ENCODE results near the gene RND1. TPM values are rescaled to one million over a fixed set of nuclear protein-coding genes. Genes with fewer than 3 reads are reported as not detected.

RND1 gene
- total RNA-seq, 1 experiment from 2014 or later: 5.1 TPM

- H3K36me3 Mint-ChIP-seq (ENCODE audit: insufficient read depth, unreplicated experiment): no peaks in the 10 kb centered on the region
- intact Hi-C loops (cut with micrococcal nuclease; ENCODE audit: unreplicated experiment): no loop called here
- POLR2A ChIA-PET: interaction anchor here (0.7 kb wide), 1 partner anchor 13 kb away, joined by 3 read pairs; no protein-coding TSS in a partner anchor
- DNase-seq: no peak
- no peak for TF ChIP-seq CTCF (IDR thresholded peaks at IDR 0.05; ENCODE audit: insufficient read depth in 1 of 2, low read depth in 1 of 2, low read length in 1 of 2, severe bottlenecking in 1 of 2, unreplicated experiment in 1 of 2)
- no TSS peak for BruUV-seq (replicated peaks)
- H3K27me3 Mint-ChIP-seq (ENCODE audit: insufficient read depth, unreplicated experiment): no peaks in the 10 kb centered on the region
- Histone ChIP-seq H3K27me3 (replicated peaks; ENCODE audit: control insufficient read depth, insufficient read depth, low read length) (no peaks in the 10 kb centered on the region), H3K4me3 (ENCODE audit: low read depth, low read length) (no peak overlapping the region), H3K36me3 (ENCODE audit: control insufficient read depth, insufficient read depth, low read length) (no peaks in the 10 kb centered on the region), H3K4me1 (peaks cover 3% of the 10 kb centered on the region; the same call in 1 of the 2 replicates), H3K9me3 (no peaks in the 10 kb centered on the region)
- CTCF ChIA-PET: interaction anchor here (2.5 kb wide), 1 partner anchor 31 kb away, joined by 6 read pairs; no protein-coding TSS in a partner anchor
- H3K27ac Mint-ChIP-seq (ENCODE audit: unreplicated experiment): no peak overlapping the region
- no peaks in the 10 kb centered on the region for H3K4me1 Mint-ChIP-seq (ENCODE audit: low read depth, unreplicated experiment)
- H3K9me3 Mint-ChIP-seq (ENCODE audit: unreplicated experiment): no peaks in the 10 kb centered on the region
- H3K4me3 Mint-ChIP-seq (ENCODE audit: unreplicated experiment): no peak overlapping the region
These were observed 6.1 kb downstream of the RND1 start for GRCh38 chr12:48859607-48860006.

DNA sequence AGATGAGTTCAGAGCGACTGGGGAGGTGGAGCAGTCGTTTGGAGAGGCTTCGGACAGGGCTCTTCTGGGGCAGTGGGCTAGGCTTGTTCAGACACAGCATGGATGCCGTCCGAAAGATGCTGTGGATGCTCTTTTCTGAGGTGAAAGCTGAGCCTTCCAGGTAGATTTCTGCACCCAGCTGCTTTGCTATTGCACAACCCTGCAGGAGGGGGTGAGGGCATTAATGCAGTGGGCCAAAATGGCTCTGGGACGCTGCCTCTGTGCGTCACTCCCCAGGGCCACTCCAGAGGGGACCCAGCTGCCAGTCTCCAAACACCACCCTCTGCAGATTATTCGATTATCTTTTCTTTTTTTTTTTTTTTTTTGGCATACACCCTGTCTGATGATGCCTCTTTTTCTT lies 7.6 kb downstream of the RND1 start:
- Mint-ChIP-seq H3K27ac (ENCODE audit: unreplicated experiment) (no peak overlapping the region), H3K36me3 (ENCODE audit: insufficient read depth, unreplicated experiment) (peaks cover 3% of the 10 kb centered on the region), H3K9me3 (ENCODE audit: unreplicated experiment) (no peaks in the 10 kb centered on the region), H3K4me1 (ENCODE audit: low read depth, unreplicated experiment) (peaks cover 4% of the 10 kb centered on the region), H3K4me3 (ENCODE audit: unreplicated experiment) (no peak overlapping the region), H3K27me3 (ENCODE audit: insufficient read depth, unreplicated experiment) (no peaks in the 10 kb centered on the region)
- Histone ChIP-seq H3K36me3 (ENCODE audit: control insufficient read depth, insufficient read depth, low read length) (no peaks in the 10 kb centered on the region), H3K4me3 (ENCODE audit: low read depth, low read length) (no peak overlapping the region), H3K4me1 (peaks cover 1% of the 10 kb centered on the region), H3K27me3 (replicated peaks; ENCODE audit: control insufficient read depth, insufficient read depth, low read length) (no peaks in the 10 kb centered on the region), H3K9me3 (no peaks in the 10 kb centered on the region)
- no TSS peak for BruUV-seq (replicated peaks)
- intact Hi-C loops (cut with micrococcal nuclease; ENCODE audit: unreplicated experiment): no loop called here
- ChIA-PET CTCF (interaction anchor here (0.7 to 8.2 kb wide), 2 partner anchors 32 to 64 kb away, joined by 3 to 321 read pairs; no protein-coding TSS in a partner anchor), POLR2A (no interaction called here)
- DNase-seq: no peak
- no peak for TF ChIP-seq CTCF (IDR thresholded peaks at IDR 0.05; ENCODE audit: insufficient read depth in 1 of 2, low read depth in 1 of 2, low read length in 1 of 2, severe bottlenecking in 1 of 2, unreplicated experiment in 1 of 2)

DNA sequence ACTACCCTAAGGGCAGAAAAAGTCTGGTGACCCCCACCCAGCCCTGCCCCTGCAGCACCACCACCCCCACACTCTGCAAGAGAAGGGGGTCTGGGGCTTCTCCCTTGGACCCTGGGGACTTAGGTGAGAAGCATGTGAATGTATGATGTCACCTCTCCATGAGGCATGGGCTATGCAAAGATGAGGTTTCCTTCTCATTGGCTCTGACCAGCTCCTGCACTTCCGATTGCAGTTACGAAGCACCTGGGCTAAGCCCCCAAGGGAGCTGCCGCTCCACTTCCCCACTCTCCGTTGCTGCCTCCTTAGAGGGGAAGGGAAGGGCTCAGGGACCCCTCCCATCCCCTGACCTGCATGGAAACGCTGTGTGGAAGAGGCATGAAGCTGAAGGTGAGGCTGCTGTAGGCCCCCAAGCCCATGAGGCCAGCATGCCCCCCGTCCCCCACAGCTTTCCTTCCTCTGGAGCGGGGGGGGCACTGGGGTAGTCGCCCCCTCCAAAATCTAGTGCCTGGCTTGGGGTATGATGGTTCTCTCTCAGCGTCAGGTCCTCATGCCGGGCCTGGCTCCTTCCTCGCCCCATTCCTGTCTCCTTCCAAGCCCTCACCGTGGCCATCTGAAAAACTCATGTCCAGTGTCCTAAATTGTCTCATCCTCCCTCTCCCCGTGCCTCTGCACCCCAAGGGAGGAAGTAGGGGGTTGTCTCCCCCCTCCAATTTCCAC lies 8.2 kb downstream of the RND1 start:
- Mint-ChIP-seq H3K27me3 (ENCODE audit: insufficient read depth, unreplicated experiment) (no peaks in the 10 kb centered on the region), H3K27ac (ENCODE audit: unreplicated experiment) (no peak overlapping the region), H3K4me1 (ENCODE audit: low read depth, unreplicated experiment) (peaks cover 10% of the 10 kb centered on the region), H3K36me3 (ENCODE audit: insufficient read depth, unreplicated experiment) (peaks cover 9% of the 10 kb centered on the region), H3K9me3 (ENCODE audit: unreplicated experiment) (no peaks in the 10 kb centered on the region), H3K4me3 (ENCODE audit: unreplicated experiment) (no peak overlapping the region)
- Histone ChIP-seq H3K36me3 (ENCODE audit: control insufficient read depth, insufficient read depth, low read length) (no peaks in the 10 kb centered on the region), H3K4me1 (peaks cover 7% of the 10 kb centered on the region), H3K4me3 (ENCODE audit: low read depth, low read length) (no peak overlapping the region), H3K27me3 (replicated peaks; ENCODE audit: control insufficient read depth, insufficient read depth, low read length) (no peaks in the 10 kb centered on the region), H3K9me3 (no peaks in the 10 kb centered on the region)
- BruUV-seq (replicated peaks): no TSS peak
- ChIA-PET CTCF (interaction anchor here (0.6 to 8.2 kb wide), 3 partner anchors 33 to 688 kb away, joined by 3 to 321 read pairs (median 4); no protein-coding TSS in a partner anchor), POLR2A (interaction anchor here (1.1 kb wide), 1 partner anchor 8 kb away, joined by 5 read pairs; no protein-coding TSS in a partner anchor)
- intact Hi-C loops (cut with micrococcal nuclease; ENCODE audit: unreplicated experiment): no loop called here
- no peak for DNase-seq
- no peak for TF ChIP-seq CTCF (IDR thresholded peaks at IDR 0.05; ENCODE audit: insufficient read depth in 1 of 2, low read depth in 1 of 2, low read length in 1 of 2, severe bottlenecking in 1 of 2, unreplicated experiment in 1 of 2)
